ENCODE results near the gene NECTIN1. TPM values are rescaled to one million over a fixed set of nuclear protein-coding genes. Genes with fewer than 3 reads are reported as not detected.
A peak's percentile ranks its signal among the peaks of the same experiment; 100 is the strongest.

Gene NECTIN1
- total RNA-seq, 1 donor from 2014 or later = 2.2 TPM

GRCh38 chr11:119673052-119673758 is 55.8 kb downstream of the NECTIN1 start:
- no peak for DNase-seq (ENCODE audit: low read depth in 2 of 2)

- no peak for DNase-seq (ENCODE audit: low read depth in 2 of 2)
These were observed 56.4 kb downstream of the NECTIN1 start for GRCh38 chr11:119672597-119672996.

DNA sequence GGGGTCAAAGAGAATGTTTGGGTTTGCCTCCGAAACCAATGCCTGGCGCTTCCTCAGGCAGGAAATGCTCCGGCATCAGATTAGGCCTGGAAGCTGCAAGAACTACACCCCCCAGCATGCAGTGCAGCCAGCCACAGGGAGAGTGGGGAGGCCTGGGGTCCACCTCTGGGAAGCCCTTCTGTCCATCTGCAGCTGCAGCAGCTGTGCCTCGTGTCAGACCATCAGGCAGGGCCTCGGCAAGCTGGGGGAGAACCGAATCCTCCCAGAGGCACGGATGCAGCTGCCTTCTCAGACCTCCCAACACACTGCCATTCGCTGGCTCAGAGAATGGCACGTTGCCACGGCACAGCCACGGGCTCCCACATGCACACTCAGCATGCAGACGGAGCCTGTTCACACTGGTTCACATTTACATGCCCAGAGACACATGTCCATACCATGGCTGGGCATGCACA is 57.4 kb downstream of the NECTIN1 start:
- DNase-seq (ENCODE audit: low read depth in 2 of 2) = peak; percentile 33 to 34

- peak; percentile 67 to 72 for DNase-seq (ENCODE audit: low read depth in 2 of 2)
These were observed 57.9 kb downstream of the NECTIN1 start for GRCh38 chr11:119671051-119671450.

- no peak for DNase-seq (ENCODE audit: low read depth in 2 of 2)
These were observed 59.5 kb downstream of the NECTIN1 start for GRCh38 chr11:119669487-119669886.

GRCh38 chr11:119668676-119669075 is 60.3 kb downstream of the NECTIN1 start:
- no peak for DNase-seq (ENCODE audit: low read depth in 2 of 2)

DNA sequence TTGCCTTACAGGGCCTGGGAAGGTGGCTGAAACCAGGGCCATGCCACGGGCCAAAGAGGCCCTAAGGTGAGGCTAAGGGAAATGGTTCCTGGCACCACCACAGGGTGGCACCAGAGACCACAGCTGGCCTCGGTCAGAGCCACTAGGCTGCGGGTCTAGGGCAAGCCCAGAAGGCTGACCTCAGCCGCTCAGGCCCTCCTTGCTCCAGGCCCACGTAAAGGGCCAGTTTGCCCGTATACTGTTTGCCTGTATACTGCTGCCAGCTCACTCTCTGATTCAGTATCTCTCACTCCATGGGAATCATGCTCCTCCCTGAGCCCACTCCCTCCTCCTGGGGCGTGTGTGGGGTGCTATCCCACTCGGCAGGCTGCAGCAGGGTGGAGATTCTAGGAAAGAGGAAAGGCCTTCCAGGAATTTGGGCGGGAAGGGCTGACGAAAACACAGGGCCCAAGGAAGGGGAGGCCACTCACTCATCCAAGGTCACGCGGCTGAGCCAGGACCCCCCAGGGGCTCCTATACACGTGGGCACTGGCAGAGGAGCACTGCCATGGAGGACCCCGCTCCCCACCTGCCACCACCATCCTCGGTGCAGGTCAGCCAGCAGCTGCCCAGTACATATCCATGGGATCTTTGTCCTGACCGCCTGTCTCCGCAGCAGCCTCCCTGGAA is 62.4 kb downstream of the NECTIN1 start:
- DNase-seq (ENCODE audit: low read depth in 2 of 2) = peak; percentile 66 to 73

DNA sequence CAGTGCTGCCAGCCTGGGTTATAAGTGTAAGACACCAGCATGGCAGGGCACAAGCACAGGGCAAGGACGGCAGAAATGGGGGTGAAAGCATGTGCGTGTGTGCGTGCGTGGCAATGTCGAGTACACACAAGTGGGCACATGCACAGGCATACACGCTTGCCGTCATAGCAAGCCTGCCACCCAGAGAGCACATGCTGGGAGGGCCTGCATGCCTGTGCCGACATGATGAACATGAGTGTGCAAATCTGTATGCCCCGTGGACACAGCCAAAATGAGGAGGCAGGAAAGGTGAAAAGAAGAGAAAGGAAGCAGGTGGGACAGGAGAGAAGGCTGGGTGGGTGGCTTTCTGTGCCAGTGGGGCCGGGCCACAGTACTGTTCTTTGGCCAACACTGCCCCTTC is 62.9 kb downstream of the NECTIN1 start:
- no peak for DNase-seq (ENCODE audit: low read depth in 2 of 2)

- no peak for DNase-seq (ENCODE audit: low read depth in 2 of 2)
These were observed 64.1 kb downstream of the NECTIN1 start for GRCh38 chr11:119664701-119665420.

- no peak for DNase-seq (ENCODE audit: low read depth in 2 of 2)
These were observed 64.9 kb downstream of the NECTIN1 start for GRCh38 chr11:119664063-119664572.

DNA sequence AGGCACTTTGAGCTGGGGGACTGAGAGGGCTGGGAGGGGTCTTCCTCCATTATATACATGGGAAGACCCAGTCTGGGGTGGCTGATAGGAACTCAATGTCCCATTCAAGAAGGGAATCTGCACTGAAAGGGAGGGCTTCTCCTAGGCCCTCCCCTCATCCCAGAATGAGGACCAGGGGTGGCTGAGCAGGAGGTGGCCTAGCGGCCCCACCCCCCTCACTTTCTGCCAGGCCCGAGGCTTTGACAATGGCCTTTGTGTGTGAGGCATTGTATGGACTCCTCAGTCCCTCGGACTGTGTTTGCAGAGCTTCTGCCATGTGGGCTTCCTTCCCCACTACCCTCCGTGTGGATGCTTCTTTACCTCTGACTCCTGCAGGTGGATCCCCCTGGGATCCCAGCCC is 65.7 kb downstream of the NECTIN1 start:
- DNase-seq (ENCODE audit: low read depth in 2 of 2) = no peak

DNA sequence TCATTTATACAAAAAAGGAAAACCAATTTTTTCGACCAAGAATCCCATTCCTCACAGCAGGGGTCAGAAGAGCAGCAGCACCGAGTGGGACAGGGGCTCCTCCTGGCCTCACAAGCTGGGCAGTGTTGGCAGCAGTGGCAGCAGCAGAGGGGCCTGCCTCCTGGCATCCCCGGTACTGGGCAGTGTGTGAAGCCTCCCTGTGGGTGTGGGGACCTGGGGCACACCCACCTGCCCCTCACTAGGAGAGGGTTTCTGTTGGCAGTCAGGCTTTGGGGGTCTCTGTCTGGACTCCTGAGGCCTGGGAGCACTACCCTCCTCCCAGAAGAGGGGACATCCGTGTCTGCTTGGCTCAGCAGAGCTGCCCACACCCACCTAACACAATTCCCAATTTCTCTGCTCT is 67.8 kb downstream of the NECTIN1 start:
- DNase-seq (ENCODE audit: low read depth in 2 of 2) = no peak

DNA sequence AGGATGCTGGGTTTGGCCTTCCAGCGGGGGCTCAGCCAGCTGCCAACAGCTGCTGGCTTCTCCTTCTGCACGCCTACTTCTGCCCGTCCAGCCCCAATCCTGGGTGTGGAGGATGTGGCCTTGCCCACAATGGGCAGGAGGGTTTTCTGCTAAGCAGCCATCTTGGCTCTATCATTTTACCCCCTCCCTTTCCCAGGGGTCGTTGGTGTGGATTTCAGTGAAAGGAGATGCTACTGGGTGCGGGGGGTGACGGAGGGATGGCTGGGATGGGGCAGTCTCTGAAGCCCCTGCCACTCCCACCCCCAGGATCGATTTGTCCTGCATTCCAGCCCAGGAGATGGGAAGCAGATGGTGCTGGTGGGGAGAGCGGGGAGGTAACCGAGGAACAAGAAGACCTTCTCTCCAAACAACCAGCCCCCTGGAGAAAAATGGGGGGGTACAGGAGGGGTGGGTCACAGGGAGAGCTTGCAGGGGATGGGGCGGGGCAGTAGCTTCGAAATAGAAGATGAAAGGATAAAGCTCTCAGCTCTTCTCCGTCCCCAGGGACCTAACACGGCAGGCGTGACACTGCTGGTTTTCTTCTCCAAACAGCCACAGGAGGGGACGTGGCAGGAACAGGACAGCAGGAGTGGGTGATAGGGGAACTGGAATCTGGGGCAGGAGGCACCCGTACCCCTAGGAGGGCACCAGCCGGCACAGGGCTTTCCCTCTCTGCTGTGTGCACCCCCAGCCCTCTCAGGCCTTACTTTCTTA is 68.9 kb downstream of the NECTIN1 start:
- DNase-seq (ENCODE audit: low read depth in 2 of 2) = no peak

- no peak for DNase-seq (ENCODE audit: low read depth in 2 of 2)
These were observed 75.9 kb downstream of the NECTIN1 start for GRCh38 chr11:119652907-119653659.

- DNase-seq (ENCODE audit: low read depth in 2 of 2) = peak; percentile 17 to 26
These were observed 77.0 kb downstream of the NECTIN1 start for GRCh38 chr11:119651802-119652584.

DNA sequence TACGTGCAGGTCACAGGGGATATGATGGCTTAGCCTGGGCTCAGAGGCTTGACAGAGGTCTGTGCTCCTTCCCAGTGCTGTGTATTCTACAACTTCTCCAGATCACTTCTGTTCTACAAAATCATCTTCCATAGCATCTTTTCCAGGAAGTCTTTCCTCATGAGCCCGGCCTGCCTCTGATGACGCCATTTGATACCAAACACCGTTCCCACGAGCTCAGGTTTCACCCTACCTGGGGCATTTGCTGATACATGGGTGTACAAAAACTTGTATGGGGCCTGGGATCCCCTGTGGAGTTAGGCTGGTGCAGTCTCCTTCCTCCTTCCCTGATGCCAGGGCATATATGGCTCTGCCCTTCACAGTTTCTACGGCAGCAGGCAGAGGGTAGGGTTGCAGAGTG is 78.7 kb downstream of the NECTIN1 start:
- DNase-seq (ENCODE audit: low read depth in 2 of 2) = no peak

- no peak for DNase-seq (ENCODE audit: low read depth in 2 of 2)
These were observed 81.7 kb downstream of the NECTIN1 start for GRCh38 chr11:119647254-119647653.

DNA sequence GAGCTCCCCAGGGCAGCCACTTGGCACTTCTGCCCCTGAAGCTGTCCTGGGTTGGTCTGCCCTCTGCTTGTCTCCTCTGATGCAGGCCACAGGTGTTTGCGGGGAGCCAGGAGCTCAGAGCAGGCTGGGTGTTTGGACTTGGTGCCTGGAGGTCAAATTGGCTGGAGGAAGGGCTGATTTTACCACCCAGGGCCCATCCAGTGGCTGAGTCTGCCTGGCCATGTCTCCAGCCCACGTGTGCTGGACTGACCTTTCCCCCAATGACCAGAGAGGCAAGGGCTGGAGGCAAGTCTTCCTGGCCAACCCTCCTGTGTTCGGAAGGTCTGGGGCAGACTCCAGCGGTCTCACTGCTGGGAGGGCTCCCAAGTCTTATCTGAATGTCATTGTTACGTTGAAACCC is 84.0 kb downstream of the NECTIN1 start:
- DNase-seq (ENCODE audit: low read depth in 2 of 2) = no peak

- DNase-seq (ENCODE audit: low read depth in 2 of 2) = no peak
These were observed 84.5 kb downstream of the NECTIN1 start for GRCh38 chr11:119644502-119644901.

DNA sequence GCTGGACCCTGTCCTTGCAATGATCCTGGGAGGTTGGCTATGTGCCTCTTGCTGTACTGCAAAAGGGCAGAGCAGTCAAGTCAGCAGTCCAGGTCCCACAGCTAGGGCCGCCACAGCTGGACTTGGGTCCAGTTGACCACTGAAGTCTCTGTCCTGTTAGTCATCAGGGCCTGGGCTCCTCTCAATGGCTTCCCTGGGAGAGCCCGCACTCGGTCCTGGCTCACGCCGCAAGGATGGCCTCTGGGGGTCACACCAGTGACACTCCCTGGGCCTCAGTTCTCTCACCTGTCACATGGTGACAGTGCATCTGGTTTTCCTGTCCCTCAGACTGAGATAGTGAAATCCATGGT is 85.1 kb downstream of the NECTIN1 start:
- DNase-seq (ENCODE audit: low read depth in 2 of 2) = no peak

Data from lung microvascular endothelial cell (primary cell).